ENCODE results near the gene MED1.

- no peak for TF ChIP-seq RAD21 (IDR thresholded peaks at IDR 0.05)
- no peak for TF ChIP-seq CTCF (IDR thresholded peaks at IDR 0.05; ENCODE audit: low read depth, low read length, missing input control)
- no peak for TF ChIP-seq ZBTB33 (IDR thresholded peaks at IDR 0.05)
- TF ChIP-seq JUND (IDR thresholded peaks at IDR 0.05): no peak
- no peak for TF ChIP-seq EGR1 (IDR thresholded peaks at IDR 0.05; ENCODE audit: low read depth in 2 of 2)
- no peak for TF ChIP-seq GABPA (IDR thresholded peaks at IDR 0.05 in 1 of 2, conservative IDR thresholded peaks at IDR 0.05 in 1 of 2)
- no peak for TF ChIP-seq REST (IDR thresholded peaks at IDR 0.05)
These were observed 93.1 kb downstream of the MED1 start for GRCh38 chr17:39357986-39358385.

Data from liver (tissue), 3 donors.